ENCODE measurements around the gene F10. TPM values are rescaled to one million over a fixed set of nuclear protein-coding genes. Genes with fewer than 3 reads are reported as not detected.
A peak's percentile ranks its signal among the peaks of the same experiment; 100 is the strongest.

Gene F10
- total and polyA plus RNA-seq, 2 of the 13 experiments (the other 11 are each of a cell fraction or from before 2014, with no cell fraction given), result 58.4 to 237 TPM

GRCh38 chr13:113138792-113139551 lies 16.4 kb downstream of the F10 start (continued):
- TF ChIP-seq ZNF597 (CRISPR knock-in tag; IDR thresholded peaks at IDR 0.05) (no peak), CREM (IDR thresholded peaks at IDR 0.05) (peak; percentile 89), CREM (CRISPR knock-in tag; IDR thresholded peaks at IDR 0.05) (no peak), U2AF2 (IDR thresholded peaks at IDR 0.05; ENCODE audit: low read depth, low read length) (no peak), BRD4 (CRISPR knock-in tag; IDR thresholded peaks at IDR 0.05) (peak; percentile 93; the same call in 1 of the 2 replicates), ZNF652 (CRISPR knock-in tag; IDR thresholded peaks at IDR 0.05; ENCODE audit: borderline replicate concordance, low read depth) (peak; percentile 45; the same call in 1 of the 2 replicates), ZNF431 (CRISPR knock-in tag; IDR thresholded peaks at IDR 0.05; ENCODE audit: borderline replicate concordance, low read depth) (peak; percentile 94; the same call in 1 of the 2 replicates), ZNF878 (CRISPR knock-in tag; IDR thresholded peaks at IDR 0.05) (peak; percentile 97), AGO1 (IDR thresholded peaks at IDR 0.05; ENCODE audit: low read depth, low read length, poor library complexity, severe bottlenecking) (no peak), LCORL (IDR thresholded peaks at IDR 0.05) (no peak), LCORL (CRISPR knock-in tag; IDR thresholded peaks at IDR 0.05) (peak; percentile 91), TBP (CRISPR knock-in tag; IDR thresholded peaks at IDR 0.05) (no peak), ARID3A (IDR thresholded peaks at IDR 0.05; ENCODE audit: low read depth, low read length) (peak; percentile 96), TCF7 (IDR thresholded peaks at IDR 0.05; ENCODE audit: low read depth) (peak; percentile 98), ZNF564 (CRISPR knock-in tag; IDR thresholded peaks at IDR 0.05) (peak; percentile 79; the same call in 1 of the 2 replicates), ASH2L (IDR thresholded peaks at IDR 0.05; ENCODE audit: insufficient read length, low read depth, low read length) (peak; percentile 81), ATF7 (IDR thresholded peaks at IDR 0.05) (no peak), ATF7 (CRISPR knock-in tag; IDR thresholded peaks at IDR 0.05) (peak; percentile 72; the same call in 1 of the 2 replicates), IRX3 (CRISPR knock-in tag; IDR thresholded peaks at IDR 0.05; ENCODE audit: borderline replicate concordance, low read depth) (no peak)
- TF ChIP-seq, protein P1, sequence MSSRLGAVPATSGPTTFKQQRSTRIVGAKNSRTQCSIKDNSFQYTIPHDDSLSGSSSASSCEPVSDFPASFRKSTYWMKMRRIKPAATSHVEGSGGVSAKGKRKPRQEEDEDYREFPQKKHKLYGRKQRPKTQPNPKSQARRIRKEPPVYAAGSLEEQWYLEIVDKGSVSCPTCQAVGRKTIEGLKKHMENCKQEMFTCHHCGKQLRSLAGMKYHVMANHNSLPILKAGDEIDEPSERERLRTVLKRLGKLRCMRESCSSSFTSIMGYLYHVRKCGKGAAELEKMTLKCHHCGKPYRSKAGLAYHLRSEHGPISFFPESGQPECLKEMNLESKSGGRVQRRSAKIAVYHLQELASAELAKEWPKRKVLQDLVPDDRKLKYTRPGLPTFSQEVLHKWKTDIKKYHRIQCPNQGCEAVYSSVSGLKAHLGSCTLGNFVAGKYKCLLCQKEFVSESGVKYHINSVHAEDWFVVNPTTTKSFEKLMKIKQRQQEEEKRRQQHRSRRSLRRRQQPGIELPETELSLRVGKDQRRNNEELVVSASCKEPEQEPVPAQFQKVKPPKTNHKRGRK (CRISPR knock-in tag; IDR thresholded peaks at IDR 0.05), result no peak
- TF ChIP-seq, protein P2, sequence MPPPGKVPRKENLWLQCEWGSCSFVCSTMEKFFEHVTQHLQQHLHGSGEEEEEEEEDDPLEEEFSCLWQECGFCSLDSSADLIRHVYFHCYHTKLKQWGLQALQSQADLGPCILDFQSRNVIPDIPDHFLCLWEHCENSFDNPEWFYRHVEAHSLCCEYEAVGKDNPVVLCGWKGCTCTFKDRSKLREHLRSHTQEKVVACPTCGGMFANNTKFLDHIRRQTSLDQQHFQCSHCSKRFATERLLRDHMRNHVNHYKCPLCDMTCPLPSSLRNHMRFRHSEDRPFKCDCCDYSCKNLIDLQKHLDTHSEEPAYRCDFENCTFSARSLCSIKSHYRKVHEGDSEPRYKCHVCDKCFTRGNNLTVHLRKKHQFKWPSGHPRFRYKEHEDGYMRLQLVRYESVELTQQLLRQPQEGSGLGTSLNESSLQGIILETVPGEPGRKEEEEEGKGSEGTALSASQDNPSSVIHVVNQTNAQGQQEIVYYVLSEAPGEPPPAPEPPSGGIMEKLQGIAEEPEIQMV (CRISPR knock-in tag; IDR thresholded peaks at IDR 0.05; ENCODE audit: low read depth), result peak; percentile 87
- TF ChIP-seq, protein P3, sequence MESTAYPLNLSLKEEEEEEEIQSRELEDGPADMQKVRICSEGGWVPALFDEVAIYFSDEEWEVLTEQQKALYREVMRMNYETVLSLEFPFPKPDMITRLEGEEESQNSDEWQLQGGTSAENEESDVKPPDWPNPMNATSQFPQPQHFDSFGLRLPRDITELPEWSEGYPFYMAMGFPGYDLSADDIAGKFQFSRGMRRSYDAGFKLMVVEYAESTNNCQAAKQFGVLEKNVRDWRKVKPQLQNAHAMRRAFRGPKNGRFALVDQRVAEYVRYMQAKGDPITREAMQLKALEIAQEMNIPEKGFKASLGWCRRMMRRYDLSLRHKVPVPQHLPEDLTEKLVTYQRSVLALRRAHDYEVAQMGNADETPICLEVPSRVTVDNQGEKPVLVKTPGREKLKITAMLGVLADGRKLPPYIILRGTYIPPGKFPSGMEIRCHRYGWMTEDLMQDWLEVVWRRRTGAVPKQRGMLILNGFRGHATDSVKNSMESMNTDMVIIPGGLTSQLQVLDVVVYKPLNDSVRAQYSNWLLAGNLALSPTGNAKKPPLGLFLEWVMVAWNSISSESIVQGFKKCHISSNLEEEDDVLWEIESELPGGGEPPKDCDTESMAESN (CRISPR knock-in tag; conservative IDR thresholded peaks at IDR 0.05), result peak; percentile 83
